GM21526 (cell line): ENCODE data around the gene MCRIP1.

ENCODE experiments used
- ATAC-seq: cut with Tn5 transposase; IDR thresholded peaks from one replicate; pipeline ENCODE4 v1.9.1; 2021; ENCODE audit warnings: moderate library complexity; ENCODE audit not compliant: unreplicated experiment, low FRiP score

The MCRIP1 gene

DNA sequence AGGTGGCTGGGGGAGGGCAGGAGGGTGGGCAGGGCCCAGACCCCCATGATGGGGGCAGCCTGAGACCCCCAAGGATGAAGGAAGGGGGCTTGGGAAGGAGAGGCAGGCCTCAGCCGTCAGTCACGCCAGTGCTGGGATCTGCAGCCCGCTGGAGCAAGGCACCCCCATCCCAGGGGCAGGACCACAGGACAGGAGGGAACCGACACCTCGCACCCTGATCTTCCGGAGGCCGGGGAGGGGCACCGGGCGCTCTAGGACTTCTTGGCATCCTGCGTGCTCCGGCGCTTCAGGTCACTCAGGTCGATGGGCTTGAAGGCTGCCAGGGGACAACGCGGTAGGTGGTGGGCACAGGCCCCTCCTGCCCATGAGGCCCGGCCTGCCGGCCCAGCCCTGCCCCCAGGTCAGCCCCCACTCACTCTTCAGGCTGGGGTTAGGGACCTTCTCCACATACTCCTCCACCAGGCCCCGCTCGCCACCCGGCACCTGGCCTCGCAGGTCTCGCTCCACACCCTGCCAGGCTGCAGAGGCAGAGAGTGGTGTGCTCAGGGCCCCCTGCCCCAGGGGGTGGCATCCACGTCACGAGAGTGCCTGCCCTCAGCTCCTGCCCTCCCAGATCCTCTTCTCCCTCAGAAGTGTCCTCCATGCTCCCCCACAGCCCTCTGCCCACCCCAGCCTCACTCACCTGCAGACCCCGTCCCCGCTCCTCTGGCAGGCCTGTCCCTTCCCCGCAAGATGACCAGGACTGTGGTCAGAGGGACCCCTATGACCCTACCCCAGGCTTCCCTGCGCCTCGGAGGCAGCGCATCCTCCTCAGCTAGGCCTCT lies 9.9 kb downstream of the MCRIP1 start:
- ATAC-seq, result no peak

DNA sequence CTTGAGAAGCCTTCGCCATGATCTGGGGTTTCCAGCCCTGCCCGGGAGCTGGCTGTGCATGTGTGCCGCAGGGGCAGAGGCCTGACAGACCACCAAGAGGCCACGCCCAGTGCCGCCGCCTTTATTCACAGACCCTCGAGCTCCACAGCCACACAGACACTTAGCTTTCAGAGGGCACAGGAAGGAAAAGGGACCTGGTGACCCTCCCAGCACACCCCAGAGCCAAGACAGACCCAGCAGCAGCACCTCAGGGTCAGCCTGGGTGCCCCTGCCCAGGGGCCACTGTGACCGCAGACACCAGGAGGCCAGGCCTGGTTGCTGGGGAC lies 10.8 kb downstream of the MCRIP1 start:
- no peak for ATAC-seq

DNA sequence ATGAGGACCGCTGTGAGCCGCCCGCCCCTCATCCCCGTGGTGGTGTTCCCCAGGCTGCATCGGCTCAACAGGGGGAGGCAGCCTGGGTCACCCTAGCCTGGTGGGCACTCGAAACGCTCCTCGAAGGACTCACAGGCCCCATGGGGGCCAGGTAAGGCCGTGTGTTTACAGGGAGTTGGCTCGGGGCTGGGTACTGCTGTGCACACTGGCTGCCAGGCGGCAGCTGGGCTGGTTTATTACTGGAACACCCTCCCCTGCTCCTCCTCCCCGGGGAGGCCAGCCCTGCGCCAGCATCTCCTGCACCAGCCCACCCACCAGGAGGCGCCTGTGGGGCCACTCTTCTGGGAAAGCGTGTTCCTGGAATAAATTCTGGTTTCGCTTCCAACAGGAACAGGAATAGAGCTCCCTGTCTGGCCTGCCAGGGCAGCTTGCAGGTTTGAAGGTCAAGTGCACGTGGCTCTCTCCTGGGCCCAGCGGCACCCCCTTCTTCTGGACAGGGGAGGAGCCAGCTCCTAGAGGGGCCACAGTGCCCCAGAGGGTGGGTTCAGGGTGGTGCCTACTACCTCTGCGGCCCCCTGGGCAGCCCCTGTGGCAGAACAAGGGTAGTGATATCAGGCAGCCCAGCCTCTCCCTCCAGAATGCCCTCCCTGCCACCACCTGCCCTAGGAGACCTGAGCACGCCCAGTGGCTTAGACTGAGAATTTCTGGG lies 11.3 kb downstream of the MCRIP1 start:
- no peak for ATAC-seq

DNA sequence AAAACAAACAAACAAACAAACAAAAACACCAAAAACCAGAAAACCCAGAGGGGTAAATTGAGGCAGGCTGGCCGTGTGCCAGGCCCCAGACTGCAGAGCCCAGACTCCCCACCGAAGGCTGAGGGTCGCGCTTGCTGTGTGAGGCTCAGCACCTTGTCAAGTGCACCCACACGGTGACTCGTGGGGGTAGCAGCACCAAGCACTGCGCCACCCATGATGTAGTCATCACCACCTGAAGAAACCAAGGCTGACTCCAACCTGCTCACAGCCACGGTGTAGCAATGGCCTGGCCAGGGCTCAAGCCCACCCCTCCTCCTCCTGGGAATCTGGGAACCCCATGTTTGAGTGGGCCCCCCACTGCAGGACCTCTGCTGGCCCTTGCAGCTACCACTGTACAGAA lies 11.9 kb downstream of the MCRIP1 start:
- no peak for ATAC-seq

DNA sequence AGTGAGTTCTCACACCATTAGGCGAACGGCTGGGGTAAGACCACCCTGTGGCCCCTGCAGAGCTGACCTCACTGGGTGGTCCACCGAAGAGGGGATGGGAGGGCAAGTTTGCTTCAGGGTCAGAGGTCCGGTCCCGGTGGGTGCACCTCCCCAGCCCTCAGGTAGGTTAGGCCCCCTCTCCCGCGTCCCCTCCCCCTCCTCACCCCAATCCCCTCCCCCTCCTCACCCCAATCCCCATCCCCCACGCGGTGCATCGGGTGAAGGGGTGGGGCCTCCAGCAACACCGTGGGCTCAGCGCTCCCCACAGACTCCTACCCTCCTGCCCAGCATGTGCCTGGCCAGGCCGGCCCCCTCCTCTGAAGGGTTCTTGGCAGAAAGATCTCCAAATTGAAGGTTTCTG lies 13.4 kb downstream of the MCRIP1 start:
- ATAC-seq, result no peak

DNA sequence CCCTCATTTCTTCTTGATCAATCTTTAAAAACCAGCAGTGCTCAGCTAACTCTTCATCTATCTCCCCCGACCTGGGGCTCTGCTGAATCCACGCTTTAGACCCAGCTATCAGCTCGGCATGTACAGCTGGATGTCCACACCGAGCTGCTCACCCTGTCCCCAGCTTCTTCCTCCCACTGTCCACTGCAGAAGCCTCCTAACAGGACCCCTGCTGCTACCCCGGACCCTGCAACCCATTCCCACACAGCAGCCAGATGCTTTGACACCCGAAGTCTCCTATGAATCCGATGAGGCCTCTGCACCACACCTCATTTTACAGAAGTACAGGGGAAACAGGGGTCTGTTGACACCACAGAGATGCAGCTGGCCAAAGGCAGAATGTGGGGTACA lies 15.3 kb downstream of the MCRIP1 start:
- ATAC-seq, result no peak

DNA sequence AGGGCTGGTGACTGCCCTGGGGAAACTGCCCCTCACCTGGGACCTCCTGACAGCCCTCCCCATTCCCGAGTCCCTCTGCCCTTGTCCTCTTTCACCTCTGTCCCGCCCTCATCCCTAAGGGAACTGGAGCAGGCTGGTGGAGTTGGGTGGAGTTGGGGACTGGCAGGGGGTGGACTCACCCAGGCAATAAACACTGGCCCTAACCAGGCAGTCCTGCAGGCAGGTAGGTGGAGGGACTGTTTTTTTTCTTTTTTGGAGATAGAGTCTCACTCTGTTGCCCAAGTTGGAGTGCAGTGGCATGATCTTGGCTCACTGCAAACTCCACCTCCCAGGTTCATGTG lies 17.5 kb downstream of the MCRIP1 start:
- no peak for ATAC-seq

DNA sequence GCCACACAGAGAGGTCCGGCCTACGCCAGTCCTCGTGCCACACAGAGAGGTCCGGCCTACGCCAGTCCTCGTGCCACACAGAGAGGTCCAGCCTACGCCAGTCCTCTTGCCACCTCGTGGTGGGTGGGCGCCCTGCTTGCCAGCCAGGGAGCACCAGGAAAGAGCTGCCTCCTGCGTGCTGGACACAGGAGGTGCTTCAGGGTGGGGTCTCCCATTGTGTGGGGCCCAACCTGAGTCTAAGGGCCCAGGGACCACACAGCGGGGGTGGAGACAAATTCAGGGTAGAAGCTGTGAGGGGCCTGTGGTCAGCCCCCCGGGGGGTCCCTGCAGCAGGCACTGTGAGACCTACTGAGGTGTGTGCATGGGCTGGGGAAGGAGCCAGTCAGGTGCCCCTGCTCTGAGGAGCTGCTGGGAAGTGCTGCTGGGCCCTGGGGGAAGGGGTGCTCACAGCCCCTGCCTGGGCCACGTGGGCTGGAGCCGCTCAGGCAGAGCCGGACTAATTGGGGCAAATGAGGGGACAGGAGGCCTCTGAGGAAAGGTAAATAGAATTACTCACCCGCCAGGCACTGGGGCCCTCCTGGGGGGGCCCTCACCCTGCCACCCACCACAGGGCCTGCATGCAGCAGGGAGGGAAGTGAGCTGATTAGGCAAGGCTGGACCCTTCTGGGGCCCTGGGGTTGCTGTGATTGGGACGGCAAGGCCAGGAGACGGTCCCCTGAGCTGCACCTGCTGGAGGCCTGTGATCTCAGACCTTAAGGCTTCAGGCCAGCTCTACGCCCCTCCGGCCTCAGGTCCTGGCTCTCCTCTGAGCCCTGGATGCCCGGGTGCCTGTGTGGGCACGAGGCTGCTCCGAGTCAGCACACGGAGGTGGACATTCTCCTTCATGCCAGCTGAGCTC lies 18.1 kb downstream of the MCRIP1 start:
- ATAC-seq, result no peak

DNA sequence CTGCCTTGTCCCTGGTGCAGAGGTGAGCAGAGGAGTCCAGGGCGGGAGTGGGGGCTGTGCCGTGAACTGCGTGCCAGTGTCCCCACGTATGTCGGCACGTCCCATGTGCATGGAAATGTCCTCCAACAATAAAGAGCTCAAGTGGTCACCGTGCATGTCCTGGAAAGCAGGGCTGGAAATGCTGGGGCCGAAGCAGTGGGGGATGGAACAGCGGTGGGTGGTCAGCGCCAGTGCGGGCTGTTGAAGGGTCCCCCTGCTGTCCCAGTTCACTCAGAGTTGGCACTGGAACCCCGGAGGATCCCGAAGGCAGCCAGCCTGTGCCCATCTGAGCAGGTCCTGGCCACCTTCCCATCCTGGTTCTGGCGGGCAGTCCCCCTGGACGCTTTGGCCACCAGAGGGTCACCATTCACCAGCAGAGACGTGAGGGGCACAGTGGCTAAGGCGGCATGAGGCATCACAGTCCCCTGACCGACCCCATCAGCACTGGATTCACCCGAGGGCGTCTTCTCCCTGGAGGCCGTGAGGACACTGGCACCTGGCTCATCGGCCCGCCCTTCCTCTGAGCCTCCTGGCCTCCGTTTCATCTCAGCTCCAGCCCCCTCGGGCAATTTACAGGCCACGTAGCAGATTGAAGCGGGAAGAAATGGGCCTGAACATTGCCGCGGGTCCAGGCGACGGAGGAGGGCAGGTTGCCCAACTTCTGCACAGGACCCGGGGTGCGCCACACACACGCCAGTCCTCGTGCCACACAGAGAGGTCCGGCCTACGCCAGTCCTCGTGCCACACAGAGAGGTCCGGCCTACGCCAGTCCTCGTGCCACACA lies 19.0 kb downstream of the MCRIP1 start:
- no peak for ATAC-seq

DNA sequence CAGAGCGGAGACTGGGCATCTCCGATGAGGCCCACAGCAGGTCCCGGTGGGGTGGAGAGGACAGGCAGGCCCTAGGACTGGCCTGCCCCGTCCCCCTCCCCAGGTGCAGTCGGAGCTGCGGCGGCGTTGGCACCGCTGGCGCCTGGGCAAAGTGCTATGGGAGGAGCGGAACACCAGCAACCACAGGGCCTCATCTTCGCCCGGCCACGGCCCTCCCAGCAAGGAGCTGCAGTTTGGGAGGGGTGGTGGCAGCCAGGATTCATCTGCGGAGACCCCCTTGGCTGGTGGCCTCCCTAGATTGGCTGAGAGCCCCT lies 19.8 kb downstream of the MCRIP1 start:
- no peak for ATAC-seq

DNA sequence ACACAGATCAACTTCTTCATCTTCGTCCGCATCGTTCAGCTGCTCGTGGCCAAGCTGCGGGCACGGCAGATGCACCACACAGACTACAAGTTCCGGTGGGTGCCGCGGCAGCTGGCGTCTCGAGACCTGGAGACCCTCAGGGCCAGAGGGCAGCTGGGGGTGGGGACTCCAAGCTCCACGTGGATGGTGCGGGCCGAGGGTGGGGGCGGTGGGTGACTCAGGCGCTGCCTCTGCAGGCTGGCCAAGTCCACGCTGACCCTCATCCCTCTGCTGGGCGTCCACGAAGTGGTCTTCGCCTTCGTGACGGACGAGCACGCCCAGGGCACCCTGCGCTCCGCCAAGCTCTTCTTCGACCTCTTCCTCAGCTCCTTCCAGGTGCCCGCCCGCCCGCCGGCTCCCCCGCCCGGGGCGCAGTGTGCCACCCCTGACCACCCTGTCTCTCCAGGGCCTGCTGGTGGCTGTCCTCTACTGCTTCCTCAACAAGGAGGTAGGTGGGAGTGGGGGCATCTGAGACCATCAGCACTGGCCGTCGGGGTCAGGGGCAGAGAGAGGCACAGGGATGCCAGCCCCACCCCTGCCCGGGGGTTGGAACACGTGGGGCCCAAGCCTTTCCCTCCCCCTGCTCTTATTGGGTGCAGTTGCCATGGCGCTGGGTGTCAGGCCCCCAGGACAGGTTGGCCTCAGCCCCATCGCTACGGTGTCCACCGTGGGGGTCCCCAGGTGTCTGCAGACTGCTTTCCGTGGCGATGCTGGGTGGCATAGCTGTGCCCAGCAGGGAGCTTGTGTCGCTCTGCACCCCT lies 20.3 kb downstream of the MCRIP1 start:
- ATAC-seq, result no peak

DNA sequence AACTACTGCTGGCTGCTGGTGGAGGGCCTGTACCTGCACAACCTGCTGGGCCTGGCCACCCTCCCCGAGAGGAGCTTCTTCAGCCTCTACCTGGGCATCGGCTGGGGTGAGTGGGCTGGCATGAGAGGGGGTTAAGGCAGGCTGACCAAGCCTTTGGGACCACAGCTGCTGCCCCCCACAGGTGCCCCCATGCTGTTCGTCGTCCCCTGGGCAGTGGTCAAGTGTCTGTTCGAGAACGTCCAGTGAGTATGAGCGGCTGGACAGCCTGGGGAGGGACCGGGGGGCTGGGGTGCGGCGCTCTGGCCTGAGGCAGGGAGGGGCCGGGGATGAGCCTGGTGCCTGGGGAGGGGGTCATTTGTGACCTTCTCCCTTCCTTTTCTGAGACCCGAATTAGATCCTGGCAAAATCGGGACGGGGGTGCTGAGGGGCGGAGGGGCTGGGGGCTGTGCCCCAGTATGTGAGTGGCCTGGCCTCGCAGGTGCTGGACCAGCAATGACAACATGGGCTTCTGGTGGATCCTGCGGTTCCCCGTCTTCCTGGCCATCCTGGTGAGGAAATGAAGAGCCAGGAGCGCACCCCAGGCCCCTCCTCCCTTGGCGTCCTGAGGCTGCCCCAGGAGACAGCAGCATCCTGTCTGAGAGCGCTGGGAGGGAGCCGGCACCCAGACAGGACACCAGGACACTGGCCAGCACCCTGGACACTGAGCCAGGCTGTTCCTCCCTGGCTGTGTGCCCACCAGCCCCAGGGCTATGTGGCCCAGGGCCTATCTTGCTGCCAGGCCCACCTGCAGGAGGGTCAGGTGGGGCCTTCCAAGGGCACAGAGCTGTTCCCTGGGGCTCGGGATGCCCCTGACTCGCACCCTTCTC lies 21.2 kb downstream of the MCRIP1 start:
- ATAC-seq, result no peak

DNA sequence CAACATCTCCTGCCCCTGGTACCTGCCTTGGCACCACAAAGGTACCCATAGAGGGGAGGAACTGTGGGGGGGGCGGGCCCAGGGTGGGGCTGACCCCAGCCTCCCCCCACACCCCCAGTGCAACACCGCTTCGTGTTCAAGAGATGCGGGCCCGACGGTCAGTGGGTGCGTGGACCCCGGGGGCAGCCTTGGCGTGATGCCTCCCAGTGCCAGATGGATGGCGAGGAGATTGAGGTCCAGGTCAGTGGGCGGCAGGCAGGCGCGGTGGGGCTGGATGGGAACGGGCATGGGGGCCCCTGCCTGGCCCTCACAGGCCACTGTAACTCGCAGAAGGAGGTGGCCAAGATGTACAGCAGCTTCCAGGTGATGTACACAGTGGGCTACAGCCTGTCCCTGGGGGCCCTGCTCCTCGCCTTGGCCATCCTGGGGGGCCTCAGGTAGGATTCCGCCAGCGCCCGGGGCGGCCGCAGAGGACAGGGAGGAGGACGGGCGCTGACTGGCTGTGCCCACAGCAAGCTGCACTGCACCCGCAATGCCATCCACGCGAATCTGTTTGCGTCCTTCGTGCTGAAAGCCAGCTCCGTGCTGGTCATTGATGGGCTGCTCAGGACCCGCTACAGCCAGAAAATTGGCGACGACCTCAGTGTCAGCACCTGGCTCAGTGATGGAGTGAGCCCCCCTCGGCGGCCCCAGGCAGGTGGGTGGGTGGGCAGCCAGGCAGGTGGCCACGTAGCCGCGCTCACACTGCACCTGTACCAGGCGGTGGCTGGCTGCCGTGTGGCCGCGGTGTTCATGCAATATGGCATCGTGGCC lies 22.0 kb downstream of the MCRIP1 start:
- ATAC-seq, result no peak

DNA sequence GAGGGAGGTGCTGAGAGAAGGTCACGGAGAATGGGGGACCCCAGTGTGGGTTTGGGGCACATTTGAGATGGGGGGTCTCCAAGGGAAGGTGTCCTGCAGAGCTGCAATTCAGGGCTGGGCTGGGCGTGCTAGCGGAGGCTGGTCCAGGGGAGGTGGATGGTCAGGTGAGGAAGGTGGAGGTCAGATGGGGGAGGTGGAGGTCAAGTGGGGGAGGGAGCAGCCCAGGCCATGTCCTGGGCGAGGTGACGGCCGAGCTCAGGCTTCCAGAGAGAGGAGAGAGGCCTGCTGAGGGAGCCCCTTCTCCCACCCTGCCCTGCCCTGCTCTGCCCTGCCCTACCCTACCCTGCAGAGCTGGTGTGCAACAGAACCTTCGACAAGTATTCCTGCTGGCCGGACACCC lies 22.6 kb downstream of the MCRIP1 start:
- no peak for ATAC-seq

DNA sequence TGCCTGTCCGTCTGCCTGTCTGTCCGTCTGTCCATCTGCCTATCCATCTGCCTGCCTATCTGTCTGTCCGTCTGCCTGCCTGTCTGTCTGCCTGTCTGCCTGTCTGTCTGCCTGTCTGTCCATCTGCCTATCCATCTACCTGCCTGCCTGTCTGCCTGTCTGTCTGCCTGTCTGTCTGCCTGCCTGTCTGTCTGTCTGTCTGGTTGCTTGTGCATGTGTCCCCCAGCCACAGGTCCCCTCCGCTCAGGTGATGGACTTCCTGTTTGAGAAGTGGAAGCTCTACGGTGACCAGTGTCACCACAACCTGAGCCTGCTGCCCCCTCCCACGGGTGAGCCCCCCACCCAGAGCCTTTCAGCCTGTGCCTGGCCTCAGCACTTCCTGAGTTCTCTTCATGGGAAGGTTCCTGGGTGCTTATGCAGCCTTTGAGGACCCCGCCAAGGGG lies 23.5 kb downstream of the MCRIP1 start:
- no peak for ATAC-seq

DNA sequence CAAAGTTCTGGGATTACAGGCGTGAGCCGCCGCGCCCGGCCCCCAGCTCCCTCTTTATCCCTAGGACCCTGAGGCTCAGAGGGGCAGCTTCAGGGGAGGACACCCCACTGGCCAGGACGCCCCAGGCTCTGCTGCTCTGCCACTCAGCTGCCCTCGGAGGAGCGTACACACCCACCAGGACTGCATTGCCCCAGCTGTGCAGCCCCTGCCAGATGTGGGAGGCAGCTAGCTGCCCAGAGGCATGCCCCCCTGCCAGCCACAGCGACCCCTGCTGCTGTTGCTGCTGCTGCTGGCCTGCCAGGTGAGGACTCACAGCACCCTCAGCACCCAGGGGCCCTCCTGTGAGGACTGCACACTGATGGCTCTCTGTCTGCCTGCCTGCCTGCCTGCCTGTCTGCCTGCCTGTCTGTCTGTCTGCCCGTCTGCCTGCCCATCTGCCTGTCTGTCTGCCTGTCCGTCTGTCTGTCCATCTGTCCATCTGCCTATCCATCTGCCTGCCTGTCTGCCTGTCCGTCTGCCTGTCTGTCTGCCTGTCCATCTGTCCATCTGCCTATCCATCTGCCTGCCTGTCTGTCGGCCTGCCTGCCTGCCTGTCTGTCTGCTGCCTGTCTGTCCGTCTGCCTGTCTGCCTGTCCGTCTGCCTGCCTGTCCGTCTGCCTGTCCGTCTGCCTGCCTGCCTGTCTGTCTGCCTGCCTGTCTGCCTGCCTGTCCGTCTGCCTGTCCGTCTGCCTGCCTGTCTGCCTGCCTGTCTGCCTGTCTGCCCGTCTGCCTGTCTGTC lies 24.1 kb downstream of the MCRIP1 start:
- no peak for ATAC-seq

DNA sequence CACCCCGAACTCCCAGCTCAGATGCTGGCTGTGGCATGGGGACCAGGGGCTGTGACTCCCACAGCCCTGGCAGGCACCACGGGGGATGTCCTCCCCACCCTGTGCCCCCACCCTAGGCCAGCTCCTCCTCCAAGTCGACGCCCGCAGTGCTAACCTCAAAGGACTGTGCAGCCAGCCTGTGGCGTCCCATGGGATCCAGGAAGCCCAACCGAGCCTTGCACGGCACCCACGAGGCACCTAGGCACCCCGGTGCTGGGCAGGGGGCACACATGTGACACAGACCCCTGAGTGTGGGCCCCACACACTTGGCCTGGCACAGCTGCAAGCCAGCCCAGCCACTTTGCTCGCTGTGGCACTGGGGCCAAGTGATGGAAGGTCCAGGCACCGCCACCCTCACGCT lies 25.3 kb downstream of the MCRIP1 start:
- ATAC-seq, result no peak
